GM08714 (cell line): ENCODE data around the gene PLA2G4E.

Source experiments
- H3K4me3 ChIP-seq: fragments of 200-500 bp; sonication (Bioruptor generic); 2 replicates; pipeline ENCODE4 v1.5.1; 2014; ENCODE audit warnings: mild to moderate bottlenecking, low read length, inconsistent platforms
- ZNF274 ChIP-seq: IDR thresholded peaks from 2 replicates; pipeline ENCODE4 v1.6.1; 2012; ENCODE audit warnings: mild to moderate bottlenecking, low read depth, low read length

Gene PLA2G4E

GRCh38 chr15:42021593-42021992 is 751 bp upstream of the PLA2G4E start:
- H3K4me3 ChIP-seq, result no peak overlapping the region
- no peak for TF ChIP-seq ZNF274

- no peak overlapping the region for H3K4me3 ChIP-seq
- no peak for TF ChIP-seq ZNF274
Observed at GRCh38 chr15:42018306-42019224, 2.3 kb downstream of the PLA2G4E start.

GRCh38 chr15:42016971-42017370 is 3.9 kb downstream of the PLA2G4E start:
- no peak overlapping the region for H3K4me3 ChIP-seq
- TF ChIP-seq ZNF274, result no peak

GRCh38 chr15:42014406-42014805 is 6.4 kb downstream of the PLA2G4E start:
- no peak overlapping the region for H3K4me3 ChIP-seq
- no peak for TF ChIP-seq ZNF274

- TF ChIP-seq ZNF274, result no peak
- no peak overlapping the region for H3K4me3 ChIP-seq
Observed at GRCh38 chr15:42012928-42013482, 7.8 kb downstream of the PLA2G4E start.

GRCh38 chr15:42012241-42012640 is 8.6 kb downstream of the PLA2G4E start:
- no peak overlapping the region for H3K4me3 ChIP-seq
- TF ChIP-seq ZNF274, result no peak

GRCh38 chr15:42011074-42011473 is 9.8 kb downstream of the PLA2G4E start:
- TF ChIP-seq ZNF274, result no peak
- H3K4me3 ChIP-seq, result no peak overlapping the region

- TF ChIP-seq ZNF274, result no peak
- H3K4me3 ChIP-seq, result no peak overlapping the region
Observed at GRCh38 chr15:42010434-42010833, 10.4 kb downstream of the PLA2G4E start.

- no peak overlapping the region for H3K4me3 ChIP-seq
- TF ChIP-seq ZNF274, result no peak
Observed at GRCh38 chr15:42009474-42009873, 11.4 kb downstream of the PLA2G4E start.

GRCh38 chr15:42009022-42009421 is 11.8 kb downstream of the PLA2G4E start:
- H3K4me3 ChIP-seq, result no peak overlapping the region
- TF ChIP-seq ZNF274, result no peak

GRCh38 chr15:42007386-42007785 is 13.5 kb downstream of the PLA2G4E start:
- H3K4me3 ChIP-seq, result no peak overlapping the region
- no peak for TF ChIP-seq ZNF274

GRCh38 chr15:42002333-42002732 is 18.5 kb downstream of the PLA2G4E start:
- TF ChIP-seq ZNF274, result no peak
- H3K4me3 ChIP-seq, result no peak overlapping the region

GRCh38 chr15:42001236-42001635 is 19.6 kb downstream of the PLA2G4E start:
- no peak for TF ChIP-seq ZNF274
- no peak overlapping the region for H3K4me3 ChIP-seq

- TF ChIP-seq ZNF274, result no peak
- no peak overlapping the region for H3K4me3 ChIP-seq
Observed at GRCh38 chr15:41999290-42000285, 21.3 kb downstream of the PLA2G4E start.

GRCh38 chr15:41997845-41998244 is 23.0 kb downstream of the PLA2G4E start:
- H3K4me3 ChIP-seq, result no peak overlapping the region
- TF ChIP-seq ZNF274, result no peak
